Breast epithelium (tissue), 4 donors: ENCODE data around the gene CCDC167. TPM values are rescaled to one million over a fixed set of nuclear protein-coding genes. Genes with fewer than 3 reads are reported as not detected.

Source experiments
- DNase-seq, 2 donors: peaks; one replicate each; pipeline ENCODE4 v3.0.0-alpha.2; 2019; ENCODE audit warnings: low spot score in 2 of 2
- H3K27ac ChIP-seq, 2 donors: fragments of 200-600 bp; sonication (generic) in 1 of 2; one replicate each; pipeline ENCODE4 v1.5.1; 2016 to 2019; ENCODE audit warnings: mild to moderate bottlenecking in 1 of 2
- H3K27me3 ChIP-seq, 2 donors: fragments of 200-600 bp; sonication (generic) in 1 of 2; one replicate each; pipeline versions ENCODE4 v1.5.1 to v1.6.0; 2017 to 2019; ENCODE audit warnings: control low read depth in 1 of 2, mild to moderate bottlenecking in 1 of 2
- H3K36me3 ChIP-seq: fragments of 200-600 bp; one replicate; pipeline ENCODE4 v1.5.1; 2019
- H3K4me1 ChIP-seq, 2 donors: fragments of 200-600 bp; sonication (generic); one replicate each; pipeline ENCODE4 v1.5.1; 2016 to 2019; ENCODE audit warnings: control low read depth in 1 of 2
- H3K4me3 ChIP-seq, 3 donors: fragments of 200-600 bp; sonication (generic); 1 replicate in 2 of 3; 2 replicates in 1 of 3; pipeline ENCODE4 v1.5.1; 2016 to 2019; ENCODE audit warnings: mild to moderate bottlenecking in 3 of 3, moderate library complexity in 2 of 3
- H3K9me3 ChIP-seq, 2 donors: fragments of 200-600 bp; sonication (generic) in 1 of 2; one replicate each; pipeline ENCODE4 v1.5.1; 2016 to 2019; ENCODE audit warnings: control low read depth in 1 of 2
- CTCF ChIP-seq, 3 donors: fragments of 450-650 bp; IDR thresholded peaks; one replicate each; pipeline ENCODE4 v1.5.1; 2016 to 2017; ENCODE audit warnings: antibody characterized with exemption in 3 of 3, mild to moderate bottlenecking in 3 of 3, moderate library complexity in 3 of 3
- POLR2A ChIP-seq: fragments of 450-650 bp; IDR thresholded peaks from one replicate; pipeline ENCODE4 v1.6.1; 2016; ENCODE audit warnings: antibody characterized with exemption, mild to moderate bottlenecking, moderate library complexity
- POLR2AphosphoS5 ChIP-seq, 3 donors: sonication (generic); formaldehyde crosslinking; IDR thresholded peaks; one replicate each; pipeline ENCODE4 v1.6.1; 2017; ENCODE audit warnings: antibody characterized with exemption in 3 of 3
- intact Hi-C: fragments of 100-400 bp; cut with DNase I; formaldehyde crosslinking; loops from one replicate; pipeline ENCODE4 v1.15.1; 2023; ENCODE audit warnings: low total_unique reads
- total RNA-seq, 3 donors: library from RNA; depleted of rRNA; stranded (reverse); fragments of >200 nt; gene quantifications; one replicate each; pipeline ENCODE4 v1.1.0, GENCODE V29; 2016

CCDC167 gene
- total RNA-seq, 3 donors from 2014 or later, result 14.1 to 39.3 (median 14.8) TPM

- H3K36me3 ChIP-seq, result no peaks in the 10 kb centered on the region
Measured at GRCh38 chr6:37438930-37439329, 60.8 kb downstream of the CCDC167 start.

GRCh38 chr6:37435816-37436215 lies 63.9 kb downstream of the CCDC167 start:
- no peaks in the 10 kb centered on the region for H3K4me1 ChIP-seq
- no peaks in the 10 kb centered on the region for H3K36me3 ChIP-seq
- no peaks in the 10 kb centered on the region for H3K27me3 ChIP-seq
- H3K4me3 ChIP-seq, result no peak overlapping the region
- TF ChIP-seq POLR2A, result no peak
- no peak for TF ChIP-seq CTCF (IDR thresholded peaks at IDR 0.05)
- TF ChIP-seq POLR2AphosphoS5 (IDR thresholded peaks at IDR 0.05), result no peak
- intact Hi-C loops, result no loop called here
- H3K9me3 ChIP-seq, result no peaks in the 10 kb centered on the region
- no peak for DNase-seq
- no peak overlapping the region for H3K27ac ChIP-seq

More at GRCh38 chr6:37438930-37439329, 60.8 kb downstream of the CCDC167 start:
- TF ChIP-seq CTCF (IDR thresholded peaks at IDR 0.05), result no peak
- TF ChIP-seq POLR2A, result no peak
- TF ChIP-seq POLR2AphosphoS5 (IDR thresholded peaks at IDR 0.05), result no peak
- H3K4me1 ChIP-seq, result no peaks in the 10 kb centered on the region
- no peak overlapping the region for H3K4me3 ChIP-seq
- intact Hi-C loops, result no loop called here
- no peak overlapping the region for H3K27ac ChIP-seq
- H3K9me3 ChIP-seq, result no peaks in the 10 kb centered on the region
- H3K27me3 ChIP-seq, result no peaks in the 10 kb centered on the region
- no peak for DNase-seq

GRCh38 chr6:37435373-37435772 lies 64.3 kb downstream of the CCDC167 start:
- H3K36me3 ChIP-seq, result no peaks in the 10 kb centered on the region
- H3K9me3 ChIP-seq, result no peaks in the 10 kb centered on the region
- no peaks in the 10 kb centered on the region for H3K4me1 ChIP-seq
- H3K4me3 ChIP-seq, result no peak overlapping the region
- TF ChIP-seq CTCF (IDR thresholded peaks at IDR 0.05) (no peak), POLR2A (no peak), POLR2AphosphoS5 (IDR thresholded peaks at IDR 0.05) (no peak)
- no peak overlapping the region for H3K27ac ChIP-seq
- no peak for DNase-seq
- no peaks in the 10 kb centered on the region for H3K27me3 ChIP-seq
- intact Hi-C loops, result no loop called here

- Histone ChIP-seq H3K36me3 (no peaks in the 10 kb centered on the region), H3K4me3 (peak overlapping the region; percentile 89 to 98 (median 91)), H3K27ac (peak overlapping the region; percentile 94 to 96), H3K9me3 (no peaks in the 10 kb centered on the region), H3K27me3 (no peaks in the 10 kb centered on the region), H3K4me1 (no peaks in the 10 kb centered on the region)
- TF ChIP-seq POLR2A (no peak), CTCF (IDR thresholded peaks at IDR 0.05) (no peak), POLR2AphosphoS5 (IDR thresholded peaks at IDR 0.05) (no peak)
- intact Hi-C loops, result no loop called here
- peak in 1 of 2 donors; percentile 18 for DNase-seq
Measured at GRCh38 chr6:37433657-37434271, 65.9 kb downstream of the CCDC167 start.

Other genes with a start within 250 kb of the CCDC167 start
- 10 to 100 TPM in 1 of 3 donors, 1 to 10 TPM in 2; 5.8 to 12.4 (median 8.8) TPM for gene TBC1D22B, start 242.1 kb downstream of the CCDC167 start, total RNA-seq
- 1 to 10 TPM in 1 of 3 donors, under 1 TPM in 1, not detected in 1; 0.66 to 1.0 TPM for gene TMEM217, start 241.7 kb downstream of the CCDC167 start, total RNA-seq
- 10 to 100 TPM in 2 of 3 donors, 1 to 10 TPM in 1; 7.8 to 16.0 (median 12.8) TPM for gene RNF8, start 145.9 kb downstream of the CCDC167 start, total RNA-seq
- 10 to 100 TPM; 31.4 to 35.7 (median 32.4) TPM for gene CMTR1, start 66.7 kb downstream of the CCDC167 start, total RNA-seq
- gene MDGA1, start 198.0 kb upstream of the CCDC167 start, total RNA-seq, result 1 to 10 TPM; 1.6 to 4.3 (median 4.3) TPM